ENCODE results near the gene GNG7.

DNA sequence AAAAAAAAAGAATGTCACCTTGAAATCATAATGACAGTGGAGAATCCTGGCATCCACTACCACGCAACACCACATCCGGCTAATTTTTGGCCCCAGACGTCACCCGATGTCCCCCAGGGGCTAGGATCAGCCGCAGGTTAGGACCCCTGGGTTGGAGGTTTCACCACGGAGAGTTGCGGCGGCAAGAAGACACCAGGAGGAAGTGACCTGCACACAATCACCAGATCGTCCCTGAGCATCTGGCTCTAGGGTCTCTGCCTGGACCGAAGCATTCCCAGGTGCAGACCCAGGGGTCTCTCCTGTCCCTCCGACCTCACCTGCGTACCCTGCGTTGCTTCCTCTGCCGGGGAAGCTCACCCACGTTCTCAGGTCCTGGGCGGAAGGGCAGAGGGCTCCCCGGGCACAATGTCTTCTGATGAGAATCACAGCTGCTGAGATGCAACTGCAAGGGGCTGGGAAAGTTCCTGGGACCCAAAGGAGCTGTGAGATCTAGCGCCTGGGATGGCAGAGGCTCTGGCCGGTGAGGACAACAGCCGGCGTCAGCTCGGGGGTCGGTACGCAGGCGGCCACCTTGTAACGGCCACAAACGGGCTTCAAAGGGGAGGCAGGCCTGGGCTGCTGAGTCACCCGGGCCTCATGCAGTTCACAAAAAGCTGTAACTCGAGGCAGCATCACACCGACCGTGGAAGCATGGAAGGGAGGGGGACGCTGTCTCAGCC, 115.3 kb downstream of the GNG7 start:
- TF ChIP-seq, protein P1, sequence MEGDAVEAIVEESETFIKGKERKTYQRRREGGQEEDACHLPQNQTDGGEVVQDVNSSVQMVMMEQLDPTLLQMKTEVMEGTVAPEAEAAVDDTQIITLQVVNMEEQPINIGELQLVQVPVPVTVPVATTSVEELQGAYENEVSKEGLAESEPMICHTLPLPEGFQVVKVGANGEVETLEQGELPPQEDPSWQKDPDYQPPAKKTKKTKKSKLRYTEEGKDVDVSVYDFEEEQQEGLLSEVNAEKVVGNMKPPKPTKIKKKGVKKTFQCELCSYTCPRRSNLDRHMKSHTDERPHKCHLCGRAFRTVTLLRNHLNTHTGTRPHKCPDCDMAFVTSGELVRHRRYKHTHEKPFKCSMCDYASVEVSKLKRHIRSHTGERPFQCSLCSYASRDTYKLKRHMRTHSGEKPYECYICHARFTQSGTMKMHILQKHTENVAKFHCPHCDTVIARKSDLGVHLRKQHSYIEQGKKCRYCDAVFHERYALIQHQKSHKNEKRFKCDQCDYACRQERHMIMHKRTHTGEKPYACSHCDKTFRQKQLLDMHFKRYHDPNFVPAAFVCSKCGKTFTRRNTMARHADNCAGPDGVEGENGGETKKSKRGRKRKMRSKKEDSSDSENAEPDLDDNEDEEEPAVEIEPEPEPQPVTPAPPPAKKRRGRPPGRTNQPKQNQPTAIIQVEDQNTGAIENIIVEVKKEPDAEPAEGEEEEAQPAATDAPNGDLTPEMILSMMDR (IDR thresholded peaks at IDR 0.05), result no peak
- TF ChIP-seq TCF7 (CRISPR knock-in tag; IDR thresholded peaks at IDR 0.05; ENCODE audit: low read depth) (no peak), JUN (CRISPR knock-in tag; IDR thresholded peaks at IDR 0.05) (no peak), CREB1 (CRISPR knock-in tag; IDR thresholded peaks at IDR 0.05) (no peak), ZNF423 (CRISPR knock-in tag; IDR thresholded peaks at IDR 0.05) (no peak), RORB (CRISPR knock-in tag; IDR thresholded peaks at IDR 0.05) (no peak)
- TF ChIP-seq, protein P2, sequence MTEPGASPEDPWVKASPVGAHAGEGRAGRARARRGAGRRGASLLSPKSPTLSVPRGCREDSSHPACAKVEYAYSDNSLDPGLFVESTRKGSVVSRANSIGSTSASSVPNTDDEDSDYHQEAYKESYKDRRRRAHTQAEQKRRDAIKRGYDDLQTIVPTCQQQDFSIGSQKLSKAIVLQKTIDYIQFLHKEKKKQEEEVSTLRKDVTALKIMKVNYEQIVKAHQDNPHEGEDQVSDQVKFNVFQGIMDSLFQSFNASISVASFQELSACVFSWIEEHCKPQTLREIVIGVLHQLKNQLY (CRISPR knock-in tag; IDR thresholded peaks at IDR 0.05), result no peak
- TF ChIP-seq, protein P3, sequence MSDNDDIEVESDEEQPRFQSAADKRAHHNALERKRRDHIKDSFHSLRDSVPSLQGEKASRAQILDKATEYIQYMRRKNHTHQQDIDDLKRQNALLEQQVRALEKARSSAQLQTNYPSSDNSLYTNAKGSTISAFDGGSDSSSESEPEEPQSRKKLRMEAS (CRISPR knock-in tag; IDR thresholded peaks at IDR 0.05), result peak; percentile 65; the same call in 1 of the 2 replicates

All from WTC11 (cell line).